Lower lobe of right lung (tissue), 2 donors: ENCODE results near the gene WWTR1. TPM values are rescaled to one million over a fixed set of nuclear protein-coding genes. Genes with fewer than 3 reads are reported as not detected.
A peak's percentile ranks its signal among the peaks of the same experiment; 100 is the strongest.

ENCODE experiments used
- ATAC-seq, 2 donors: fragments of 200-7000 bp; cut with Tn5 transposase; one replicate each; pipeline ENCODE4 v1.9.1; 2020 to 2022; ENCODE audit warnings: mild to moderate bottlenecking in 2 of 2, moderate library complexity in 2 of 2
- DNase-seq: peaks from one replicate; pipeline ENCODE4 v3.0.0-alpha.2; 2020
- H3K27ac ChIP-seq: fragments of 200-600 bp; one replicate; pipeline ENCODE4 v1.8.0; 2022
- H3K27me3 ChIP-seq: fragments of 200-600 bp; one replicate; pipeline ENCODE4 v1.8.0; 2022; ENCODE audit warnings: low read depth
- H3K36me3 ChIP-seq: fragments of 200-600 bp; one replicate; pipeline ENCODE4 v1.8.0; 2022; ENCODE audit warnings: mild to moderate bottlenecking
- H3K4me1 ChIP-seq: fragments of 200-600 bp; one replicate; pipeline ENCODE4 v1.8.0; 2022
- H3K4me3 ChIP-seq: fragments of 200-600 bp; one replicate; pipeline ENCODE4 v1.8.0; 2022; ENCODE audit warnings: mild to moderate bottlenecking
- H3K9me3 ChIP-seq: fragments of 200-600 bp; one replicate; pipeline ENCODE4 v1.8.0; 2022
- intact Hi-C: fragments of 100-400 bp; cut with DNase I; formaldehyde crosslinking; loops from one replicate; pipeline ENCODE4 v1.11.0; 2022
- total RNA-seq: library from RNA; stranded (reverse); fragmentation: NEBNext Ultra II Directional; extraction: Animal tissue kit (Norgen Biotek cat#: 25700); gene quantifications from one replicate; pipeline ENCODE4 v1.2.1, GENCODE V29; 2021
- TF ChIP-seq, protein P1 (sequence below): fragments of 200-600 bp; IDR thresholded peaks from one replicate; pipeline ENCODE4 v1.8.0; 2022; ENCODE audit warnings: antibody characterized with exemption, mild to moderate bottlenecking
- donor health status: DM: no; HTN: yes; CAD: no; lungs with severe emphysema.

Gene WWTR1
- total RNA-seq, 1 donor from 2014 or later: 89.5 TPM

DNA sequence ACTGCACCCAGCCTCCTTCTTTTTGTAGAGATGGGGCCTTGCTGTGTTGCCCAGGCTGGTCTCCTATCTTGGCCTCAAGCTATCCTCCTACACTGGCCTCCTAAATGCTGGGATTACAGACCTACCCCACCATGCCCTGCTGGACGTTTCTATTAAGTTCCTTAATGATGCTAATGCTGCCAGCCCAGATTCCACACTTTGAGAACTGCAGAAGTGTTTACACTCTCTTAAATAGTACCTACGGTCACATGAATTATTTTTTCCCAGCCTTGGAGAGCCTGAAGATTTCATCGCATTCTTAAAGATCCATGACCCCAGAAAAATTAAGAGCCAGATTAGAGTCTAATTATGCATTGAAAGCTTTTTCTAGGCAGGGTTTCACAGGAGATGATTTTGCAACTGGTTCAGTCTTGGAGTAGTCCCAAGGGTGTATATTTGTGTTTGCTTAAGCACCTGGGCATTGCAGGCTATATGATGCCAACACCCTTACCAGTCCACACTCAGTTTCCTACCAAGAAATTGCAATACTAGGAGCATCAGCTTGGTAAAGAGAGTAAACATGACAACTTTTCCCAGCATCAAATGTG is 146.7 kb downstream of the WWTR1 start:
- ATAC-seq (peak; percentile 54 to 56), DNase-seq (no peak)
- TF ChIP-seq, protein P1, sequence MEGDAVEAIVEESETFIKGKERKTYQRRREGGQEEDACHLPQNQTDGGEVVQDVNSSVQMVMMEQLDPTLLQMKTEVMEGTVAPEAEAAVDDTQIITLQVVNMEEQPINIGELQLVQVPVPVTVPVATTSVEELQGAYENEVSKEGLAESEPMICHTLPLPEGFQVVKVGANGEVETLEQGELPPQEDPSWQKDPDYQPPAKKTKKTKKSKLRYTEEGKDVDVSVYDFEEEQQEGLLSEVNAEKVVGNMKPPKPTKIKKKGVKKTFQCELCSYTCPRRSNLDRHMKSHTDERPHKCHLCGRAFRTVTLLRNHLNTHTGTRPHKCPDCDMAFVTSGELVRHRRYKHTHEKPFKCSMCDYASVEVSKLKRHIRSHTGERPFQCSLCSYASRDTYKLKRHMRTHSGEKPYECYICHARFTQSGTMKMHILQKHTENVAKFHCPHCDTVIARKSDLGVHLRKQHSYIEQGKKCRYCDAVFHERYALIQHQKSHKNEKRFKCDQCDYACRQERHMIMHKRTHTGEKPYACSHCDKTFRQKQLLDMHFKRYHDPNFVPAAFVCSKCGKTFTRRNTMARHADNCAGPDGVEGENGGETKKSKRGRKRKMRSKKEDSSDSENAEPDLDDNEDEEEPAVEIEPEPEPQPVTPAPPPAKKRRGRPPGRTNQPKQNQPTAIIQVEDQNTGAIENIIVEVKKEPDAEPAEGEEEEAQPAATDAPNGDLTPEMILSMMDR: no peak
- H3K9me3 ChIP-seq: no peaks in the 10 kb centered on the region
- no peaks in the 10 kb centered on the region for H3K36me3 ChIP-seq
- intact Hi-C loops: no loop called here
- no peaks in the 10 kb centered on the region for H3K27me3 ChIP-seq
- peaks cover 29% of the 10 kb centered on the region for H3K4me1 ChIP-seq
- H3K4me3 ChIP-seq: no peak overlapping the region
- no peak overlapping the region for H3K27ac ChIP-seq

DNA sequence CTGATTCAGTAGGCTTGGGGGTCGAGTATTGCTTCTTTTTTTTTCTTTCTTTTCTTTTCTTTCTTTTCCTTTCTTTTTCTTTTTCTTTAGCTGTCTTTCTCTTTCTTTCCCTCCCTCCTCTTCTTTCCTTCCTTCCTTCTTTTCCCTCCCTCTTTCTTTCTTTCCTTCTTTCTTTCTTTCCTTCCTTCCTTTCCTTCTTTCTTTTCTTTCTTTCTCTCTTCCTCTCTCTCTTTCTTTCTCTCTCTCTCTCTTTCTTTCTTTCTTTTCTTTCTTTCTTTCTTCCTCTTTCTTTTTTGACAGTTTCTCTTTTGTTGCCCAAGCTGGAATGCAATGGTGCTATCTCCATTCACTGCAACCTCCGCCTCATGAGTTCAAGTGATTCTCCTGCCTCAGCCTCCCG is 147.3 kb downstream of the WWTR1 start:
- peaks cover 29% of the 10 kb centered on the region for H3K4me1 ChIP-seq
- DNase-seq: no peak
- H3K9me3 ChIP-seq: no peaks in the 10 kb centered on the region
- H3K36me3 ChIP-seq: no peaks in the 10 kb centered on the region
- H3K4me3 ChIP-seq: no peak overlapping the region
- TF ChIP-seq, protein P1: no peak
- intact Hi-C loops: no loop called here
- H3K27me3 ChIP-seq: no peaks in the 10 kb centered on the region
- no peak for ATAC-seq
- H3K27ac ChIP-seq: no peak overlapping the region

DNA sequence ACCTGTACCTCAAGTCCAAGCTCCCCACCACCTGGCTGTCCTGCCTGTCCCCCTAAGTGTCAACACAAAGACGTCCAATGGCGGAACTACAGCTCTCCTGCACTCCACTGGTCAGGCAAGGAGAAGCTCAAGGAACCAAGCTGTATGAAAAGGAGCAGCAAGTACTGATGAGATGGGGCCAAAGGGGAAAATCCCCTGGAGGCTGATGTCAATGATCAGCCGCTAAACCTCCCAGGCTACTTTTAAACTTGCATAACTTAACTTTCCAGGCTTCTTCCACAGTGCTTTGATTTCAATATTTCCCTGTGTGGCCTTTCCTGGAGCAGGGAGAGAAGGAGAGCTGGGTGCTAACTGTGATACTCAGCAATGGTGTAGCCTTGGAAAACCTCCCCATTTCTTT is 148.3 kb downstream of the WWTR1 start:
- intact Hi-C loops: no loop called here
- DNase-seq (no peak), ATAC-seq (peak in 1 of 2 donors; percentile 9)
- Histone ChIP-seq H3K4me3 (no peak overlapping the region), H3K9me3 (no peaks in the 10 kb centered on the region), H3K27ac (no peak overlapping the region), H3K36me3 (no peaks in the 10 kb centered on the region), H3K4me1 (peaks cover 29% of the 10 kb centered on the region), H3K27me3 (no peaks in the 10 kb centered on the region)
- TF ChIP-seq, protein P1: no peak

DNA sequence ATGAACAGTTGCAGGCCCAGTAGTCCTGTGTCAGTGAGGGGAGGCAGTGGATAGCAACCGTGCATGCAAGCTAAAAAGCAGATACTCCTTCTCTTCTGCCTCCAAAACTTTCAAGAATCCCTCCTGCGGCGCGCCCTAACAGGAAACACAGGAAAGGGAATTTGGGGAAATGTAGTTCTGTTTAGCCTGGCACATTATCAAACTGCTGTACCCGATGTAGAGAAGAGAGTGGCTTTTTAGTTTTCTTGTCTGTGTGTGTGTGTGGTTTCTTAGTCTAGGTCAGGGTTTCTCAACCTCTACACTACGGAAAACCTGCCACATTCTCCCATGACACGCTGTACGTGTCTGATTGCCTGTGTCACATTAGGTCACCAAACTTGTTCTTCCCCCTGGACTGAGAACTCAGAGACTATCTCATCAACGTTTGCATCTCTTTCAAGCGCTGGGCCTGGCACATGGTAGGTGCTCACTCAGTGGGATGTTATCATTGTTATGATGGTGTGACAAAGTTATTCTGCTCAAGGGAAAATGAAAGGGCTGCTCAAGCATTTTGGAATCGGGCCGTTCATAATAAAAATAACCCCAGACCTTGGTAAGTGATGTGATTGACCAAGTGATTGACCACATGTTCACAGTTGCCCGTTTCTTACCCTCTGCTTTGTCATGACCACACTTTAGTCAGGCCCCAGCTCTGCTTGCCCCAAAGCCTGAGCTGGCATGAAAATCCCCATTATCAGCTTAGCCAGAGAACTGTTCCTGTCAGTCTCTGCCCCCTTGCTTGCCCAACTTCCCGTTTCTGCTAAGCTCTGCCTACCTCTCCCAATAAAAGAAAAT is 150.1 kb downstream of the WWTR1 start:
- peaks cover 29% of the 10 kb centered on the region for H3K4me1 ChIP-seq
- peak; percentile 59 for DNase-seq
- H3K4me3 ChIP-seq: peak overlapping the region; percentile 29
- TF ChIP-seq, protein P1: no peak
- ATAC-seq: peak; percentile 75 to 81
- intact Hi-C loops: no loop called here
- peak overlapping the region; percentile 76 for H3K27ac ChIP-seq
- H3K9me3 ChIP-seq: no peaks in the 10 kb centered on the region
- H3K36me3 ChIP-seq: no peaks in the 10 kb centered on the region
- no peaks in the 10 kb centered on the region for H3K27me3 ChIP-seq

DNA sequence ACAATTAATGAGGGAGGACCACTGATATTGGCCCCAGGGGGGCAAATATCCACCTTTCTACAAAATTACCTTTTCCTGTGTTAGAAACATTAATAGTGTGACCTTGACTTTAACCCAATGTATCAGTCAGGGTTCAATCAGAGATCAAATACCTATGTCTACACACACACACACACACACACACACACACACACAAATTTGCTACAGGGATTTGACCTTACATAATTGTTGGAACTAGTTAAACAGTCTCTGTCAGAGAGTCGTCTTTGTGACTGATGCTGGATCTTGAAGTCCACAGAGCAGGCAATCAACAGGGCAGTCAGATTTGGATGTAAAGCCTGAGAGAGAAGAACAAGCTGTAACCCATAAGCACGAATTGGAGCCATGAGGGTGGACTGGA is 150.9 kb downstream of the WWTR1 start:
- H3K27me3 ChIP-seq: no peaks in the 10 kb centered on the region
- peak overlapping the region; percentile 76 for H3K27ac ChIP-seq
- H3K36me3 ChIP-seq: no peaks in the 10 kb centered on the region
- peaks cover 23% of the 10 kb centered on the region for H3K4me1 ChIP-seq
- TF ChIP-seq, protein P1: no peak
- no peaks in the 10 kb centered on the region for H3K9me3 ChIP-seq
- ATAC-seq (no peak), DNase-seq (no peak)
- H3K4me3 ChIP-seq: peak overlapping the region; percentile 29
- intact Hi-C loops: no loop called here
